Activated CD4-positive, alpha-beta T cell treated with anti-CD3 and anti-CD28 coated beads, Interleukin-2, amount 10 ng/mL, durations not matched to agents 7 days and 5 days (primary cell): Measurements from ENCODE around the gene MICAL2. TPM values are rescaled to one million over a fixed set of nuclear protein-coding genes. Genes with fewer than 3 reads are reported as not detected.

Source experiments
- CTCF ChIA-PET: fragments of 350-600 bp; sonication (Branson Sonifier 250); formaldehyde crosslinking; loops from one replicate; lab custom pipeline; 2021; ENCODE audit warnings: antibody characterized with exemption; lab: Charles Lee
- POLR2A ChIA-PET: fragments of 350-600 bp; sonication (Branson Sonifier 250); formaldehyde crosslinking; loops from one replicate; lab custom pipeline; 2021; ENCODE audit warnings: antibody characterized with exemption; lab: Charles Lee
- DNase-seq: peaks from one replicate; pipeline ENCODE4 v3.0.0-alpha.2; 2020
- H3K27ac Mint-ChIP-seq: one replicate; pipeline ENCODE4 v1.8.0; 2021; ENCODE audit warnings: mild to moderate bottlenecking, moderate library complexity, mixed read lengths
- H3K27me3 Mint-ChIP-seq: one replicate; pipeline ENCODE4 v1.8.0; 2021; ENCODE audit warnings: mixed read lengths
- H3K36me3 Mint-ChIP-seq: one replicate; pipeline ENCODE4 v1.8.0; 2021; ENCODE audit warnings: low read depth, mixed read lengths
- H3K4me1 Mint-ChIP-seq: one replicate; pipeline ENCODE4 v1.8.0; 2021; ENCODE audit warnings: mixed read lengths
- H3K4me3 Mint-ChIP-seq: one replicate; pipeline ENCODE4 v1.8.0; 2021; ENCODE audit warnings: mild to moderate bottlenecking, moderate library complexity, mixed read lengths
- H3K9me3 Mint-ChIP-seq: one replicate; pipeline ENCODE4 v1.8.0; 2021; ENCODE audit warnings: mixed read lengths
- total RNA-seq, 2 experiments: library from RNA; stranded (reverse); gene quantifications; one replicate each; pipeline ENCODE4 v1.2.3, GENCODE V29; 2021

MICAL2 gene
- total RNA-seq, 2 experiments from 2014 or later = 45.5 to 47.3 TPM

- no peak for DNase-seq
- POLR2A ChIA-PET = no interaction called here
- H3K9me3 Mint-ChIP-seq = no peaks in the 10 kb centered on the region
- H3K27me3 Mint-ChIP-seq = no peaks in the 10 kb centered on the region
- H3K36me3 Mint-ChIP-seq = peaks cover 40% of the 10 kb centered on the region
- CTCF ChIA-PET = interaction anchor here (0.7 to 5.8 kb wide), 4 partner anchors 14 to 57 kb away, joined by 3 to 37 read pairs (median 4); no protein-coding TSS in a partner anchor
- H3K4me1 Mint-ChIP-seq = peaks cover 59% of the 10 kb centered on the region
- H3K27ac Mint-ChIP-seq = no peak overlapping the region
- H3K4me3 Mint-ChIP-seq = no peak overlapping the region
These were observed 109.9 kb downstream of the MICAL2 start for GRCh38 chr11:12220305-12220704.

GRCh38 chr11:12221051-12221535 lies 110.7 kb downstream of the MICAL2 start:
- Mint-ChIP-seq H3K27me3 (no peaks in the 10 kb centered on the region), H3K4me3 (no peak overlapping the region), H3K4me1 (peaks cover 61% of the 10 kb centered on the region), H3K9me3 (no peaks in the 10 kb centered on the region), H3K27ac (peak overlapping the region; percentile 31), H3K36me3 (peaks cover 43% of the 10 kb centered on the region)
- ChIA-PET POLR2A (no interaction called here), CTCF (interaction anchor here (1.0 to 5.8 kb wide), 5 partner anchors 15 to 58 kb away, joined by 4 to 37 read pairs (median 4); no protein-coding TSS in a partner anchor)
- DNase-seq = no peak

GRCh38 chr11:12222055-12222792 lies 111.8 kb downstream of the MICAL2 start:
- Mint-ChIP-seq H3K9me3 (no peaks in the 10 kb centered on the region), H3K27ac (peak overlapping the region; percentile 93), H3K27me3 (no peaks in the 10 kb centered on the region), H3K4me3 (no peak overlapping the region), H3K36me3 (peaks cover 47% of the 10 kb centered on the region), H3K4me1 (peaks cover 62% of the 10 kb centered on the region)
- no peak for DNase-seq
- POLR2A ChIA-PET = interaction anchor here (0.6 kb wide), 1 partner anchor 419 kb away, joined by 3 read pairs; no protein-coding TSS in a partner anchor
- CTCF ChIA-PET = interaction anchor here (1.4 to 5.8 kb wide), 4 partner anchors 14 to 74 kb away, joined by 3 to 49 read pairs (median 20); no protein-coding TSS in a partner anchor

- Mint-ChIP-seq H3K4me1 (peaks cover 66% of the 10 kb centered on the region), H3K36me3 (peaks cover 53% of the 10 kb centered on the region), H3K27ac (peak overlapping the region; percentile 93), H3K9me3 (no peaks in the 10 kb centered on the region), H3K4me3 (peak overlapping the region; percentile 62), H3K27me3 (no peaks in the 10 kb centered on the region)
- POLR2A ChIA-PET = interaction anchor here (0.6 to 1.4 kb wide), 5 partner anchors 9 to 115 kb away, joined by 3 to 6 read pairs (median 4); no protein-coding TSS in a partner anchor
- CTCF ChIA-PET = interaction anchor here (0.8 to 5.8 kb wide), 23 partner anchors 9 to 134 kb away, joined by 3 to 49 read pairs (median 4); no protein-coding TSS in a partner anchor
- DNase-seq = no peak
These were observed 113.6 kb downstream of the MICAL2 start for GRCh38 chr11:12223771-12224536.

- H3K9me3 Mint-ChIP-seq = no peaks in the 10 kb centered on the region
- peak; percentile 94 for DNase-seq
- peaks cover 66% of the 10 kb centered on the region for H3K4me1 Mint-ChIP-seq
- ChIA-PET POLR2A (interaction anchor here (0.6 to 1.4 kb wide), 5 partner anchors 12 to 115 kb away, joined by 3 to 6 read pairs (median 4); no protein-coding TSS in a partner anchor), CTCF (interaction anchor here (0.8 to 5.8 kb wide), 19 partner anchors 12 to 137 kb away, joined by 3 to 49 read pairs (median 3); no protein-coding TSS in a partner anchor)
- peak overlapping the region; percentile 93 for H3K27ac Mint-ChIP-seq
- no peaks in the 10 kb centered on the region for H3K27me3 Mint-ChIP-seq
- peaks cover 53% of the 10 kb centered on the region for H3K36me3 Mint-ChIP-seq
- peak overlapping the region; percentile 62 for H3K4me3 Mint-ChIP-seq
These were observed 114.1 kb downstream of the MICAL2 start for GRCh38 chr11:12224537-12224893.

- H3K36me3 Mint-ChIP-seq = peaks cover 59% of the 10 kb centered on the region
- H3K9me3 Mint-ChIP-seq = no peaks in the 10 kb centered on the region
- peaks cover 66% of the 10 kb centered on the region for H3K4me1 Mint-ChIP-seq
- no peak overlapping the region for H3K4me3 Mint-ChIP-seq
- peak overlapping the region; percentile 93 for H3K27ac Mint-ChIP-seq
- POLR2A ChIA-PET = interaction anchor here (0.6 to 1.2 kb wide), 5 partner anchors 11 to 91 kb away, joined by 3 to 6 read pairs (median 3); no protein-coding TSS in a partner anchor
- CTCF ChIA-PET = interaction anchor here (0.6 to 5.8 kb wide), 17 partner anchors 11 to 163 kb away, joined by 3 to 49 read pairs (median 3); no protein-coding TSS in a partner anchor
- no peaks in the 10 kb centered on the region for H3K27me3 Mint-ChIP-seq
- DNase-seq = no peak
These were observed 114.8 kb downstream of the MICAL2 start for GRCh38 chr11:12225046-12225739.

GRCh38 chr11:12226093-12226492 lies 115.7 kb downstream of the MICAL2 start:
- no peaks in the 10 kb centered on the region for H3K27me3 Mint-ChIP-seq
- no peak overlapping the region for H3K4me3 Mint-ChIP-seq
- POLR2A ChIA-PET = interaction anchor here (0.6 to 1.2 kb wide), 2 partner anchors 83 to 92 kb away, joined by 3 read pairs; no protein-coding TSS in a partner anchor
- H3K27ac Mint-ChIP-seq = peak overlapping the region; percentile 78
- DNase-seq = no peak
- peaks cover 65% of the 10 kb centered on the region for H3K36me3 Mint-ChIP-seq
- CTCF ChIA-PET = interaction anchor here (1.0 to 4.1 kb wide), 4 partner anchors 10 to 164 kb away, joined by 3 to 49 read pairs (median 3); no protein-coding TSS in a partner anchor
- H3K4me1 Mint-ChIP-seq = peaks cover 61% of the 10 kb centered on the region
- H3K9me3 Mint-ChIP-seq = no peaks in the 10 kb centered on the region

- ChIA-PET CTCF (no interaction called here), POLR2A (no interaction called here)
- Mint-ChIP-seq H3K4me1 (peaks cover 29% of the 10 kb centered on the region), H3K9me3 (no peaks in the 10 kb centered on the region), H3K27ac (peak overlapping the region; percentile 31), H3K36me3 (peaks cover 75% of the 10 kb centered on the region), H3K27me3 (no peaks in the 10 kb centered on the region), H3K4me3 (no peak overlapping the region)
- DNase-seq = no peak
These were observed 119.2 kb downstream of the MICAL2 start for GRCh38 chr11:12229450-12230229.

GRCh38 chr11:12232160-12232559 lies 121.8 kb downstream of the MICAL2 start:
- no peak overlapping the region for H3K4me3 Mint-ChIP-seq
- no peaks in the 10 kb centered on the region for H3K27me3 Mint-ChIP-seq
- no peaks in the 10 kb centered on the region for H3K9me3 Mint-ChIP-seq
- peaks cover 35% of the 10 kb centered on the region for H3K4me1 Mint-ChIP-seq
- POLR2A ChIA-PET = no interaction called here
- DNase-seq = no peak
- peaks cover 64% of the 10 kb centered on the region for H3K36me3 Mint-ChIP-seq
- CTCF ChIA-PET = interaction anchor here (2.5 kb wide), 1 partner anchor 185 kb away, joined by 7 read pairs; no protein-coding TSS in a partner anchor
- H3K27ac Mint-ChIP-seq = no peak overlapping the region

GRCh38 chr11:12232817-12233601 lies 122.6 kb downstream of the MICAL2 start:
- H3K27ac Mint-ChIP-seq = no peak overlapping the region
- POLR2A ChIA-PET = interaction anchor here (0.8 kb wide), 1 partner anchor 10 kb away, joined by 3 read pairs; no protein-coding TSS in a partner anchor
- CTCF ChIA-PET = interaction anchor here (0.9 to 6.2 kb wide), 7 partner anchors 8 to 186 kb away, joined by 3 to 49 read pairs (median 4); no protein-coding TSS in a partner anchor

More at GRCh38 chr11:12232817-12233601, 122.6 kb downstream of the MICAL2 start:
- no peak for DNase-seq
- Mint-ChIP-seq H3K4me1 (peaks cover 31% of the 10 kb centered on the region), H3K4me3 (no peak overlapping the region), H3K36me3 (peaks cover 57% of the 10 kb centered on the region), H3K27me3 (no peaks in the 10 kb centered on the region), H3K9me3 (no peaks in the 10 kb centered on the region)
